AG10803 (cell line): Measurements from ENCODE around the gene SLC30A4.

ENCODE experiments used
- DNase-seq: peaks from one replicate; pipeline ENCODE4 v3.0.0; 2010; ENCODE audit warnings: low read depth
- H3K4me3 ChIP-seq: 2 replicates; pipeline ENCODE4 v1.5.1; 2011; ENCODE audit warnings: mild to moderate bottlenecking, low read length, control low read depth
- TF ChIP-seq, protein P1 (sequence below): conservative IDR thresholded peaks from 2 replicates; pipeline ENCODE4 v1.5.1; 2011; ENCODE audit warnings: mild to moderate bottlenecking, low read length, control low read depth, inconsistent platforms

The SLC30A4 gene

DNA sequence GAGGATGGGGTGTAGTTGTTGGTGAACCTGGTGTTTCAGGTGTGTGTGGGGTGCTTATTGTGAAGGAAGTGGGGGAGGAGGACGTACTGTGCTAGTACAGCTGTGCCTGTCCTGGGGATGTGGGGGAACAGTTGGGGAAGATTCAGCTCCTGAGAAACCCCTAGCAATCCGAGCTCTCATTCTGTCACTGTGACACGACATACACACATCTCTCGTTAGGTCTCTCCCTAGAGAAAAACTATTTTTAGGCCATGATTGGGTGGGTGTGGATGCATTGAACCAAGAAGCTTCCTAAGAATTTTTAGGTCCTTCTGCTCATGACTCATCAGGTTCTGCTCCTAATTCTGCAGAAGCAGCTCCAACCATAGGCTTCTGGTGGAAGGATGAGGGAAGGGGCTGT, 54.3 kb downstream of the SLC30A4 start:
- TF ChIP-seq, protein P1, sequence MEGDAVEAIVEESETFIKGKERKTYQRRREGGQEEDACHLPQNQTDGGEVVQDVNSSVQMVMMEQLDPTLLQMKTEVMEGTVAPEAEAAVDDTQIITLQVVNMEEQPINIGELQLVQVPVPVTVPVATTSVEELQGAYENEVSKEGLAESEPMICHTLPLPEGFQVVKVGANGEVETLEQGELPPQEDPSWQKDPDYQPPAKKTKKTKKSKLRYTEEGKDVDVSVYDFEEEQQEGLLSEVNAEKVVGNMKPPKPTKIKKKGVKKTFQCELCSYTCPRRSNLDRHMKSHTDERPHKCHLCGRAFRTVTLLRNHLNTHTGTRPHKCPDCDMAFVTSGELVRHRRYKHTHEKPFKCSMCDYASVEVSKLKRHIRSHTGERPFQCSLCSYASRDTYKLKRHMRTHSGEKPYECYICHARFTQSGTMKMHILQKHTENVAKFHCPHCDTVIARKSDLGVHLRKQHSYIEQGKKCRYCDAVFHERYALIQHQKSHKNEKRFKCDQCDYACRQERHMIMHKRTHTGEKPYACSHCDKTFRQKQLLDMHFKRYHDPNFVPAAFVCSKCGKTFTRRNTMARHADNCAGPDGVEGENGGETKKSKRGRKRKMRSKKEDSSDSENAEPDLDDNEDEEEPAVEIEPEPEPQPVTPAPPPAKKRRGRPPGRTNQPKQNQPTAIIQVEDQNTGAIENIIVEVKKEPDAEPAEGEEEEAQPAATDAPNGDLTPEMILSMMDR, result no peak
- DNase-seq, result no peak
- no peak overlapping the region for H3K4me3 ChIP-seq

DNA sequence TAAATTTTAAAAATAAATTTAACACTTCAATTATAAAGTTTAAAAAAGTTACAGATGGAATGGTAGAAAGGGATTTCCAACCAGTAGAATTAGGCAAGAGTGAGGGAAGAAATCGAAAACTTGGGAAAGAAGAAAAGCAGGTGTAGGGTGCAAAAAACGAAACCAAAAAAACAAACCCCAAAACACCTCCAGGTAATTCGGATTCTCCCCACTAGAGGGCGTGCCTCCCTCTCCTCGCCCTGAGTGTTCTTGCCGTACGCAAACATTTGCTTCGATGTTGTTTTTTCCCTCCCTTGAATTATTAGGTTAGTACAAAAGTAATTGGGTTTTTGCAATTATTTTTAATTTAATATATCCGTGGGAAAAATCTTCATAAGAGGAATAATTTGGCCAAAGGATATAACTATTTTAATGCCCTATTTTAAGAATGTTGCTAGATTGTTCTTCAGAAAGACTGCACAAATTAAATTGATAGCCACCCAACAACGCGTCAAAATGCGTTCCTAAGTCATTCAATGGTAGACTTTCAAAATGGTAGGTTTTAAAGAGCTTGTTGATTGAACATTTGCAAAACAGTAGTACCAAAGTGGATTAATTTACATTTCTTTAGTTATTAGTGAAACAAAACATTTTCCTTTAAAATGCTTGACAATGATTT, 63.7 kb downstream of the SLC30A4 start:
- peak overlapping the region; percentile 53 for H3K4me3 ChIP-seq
- DNase-seq, result peak; percentile 34

DNA sequence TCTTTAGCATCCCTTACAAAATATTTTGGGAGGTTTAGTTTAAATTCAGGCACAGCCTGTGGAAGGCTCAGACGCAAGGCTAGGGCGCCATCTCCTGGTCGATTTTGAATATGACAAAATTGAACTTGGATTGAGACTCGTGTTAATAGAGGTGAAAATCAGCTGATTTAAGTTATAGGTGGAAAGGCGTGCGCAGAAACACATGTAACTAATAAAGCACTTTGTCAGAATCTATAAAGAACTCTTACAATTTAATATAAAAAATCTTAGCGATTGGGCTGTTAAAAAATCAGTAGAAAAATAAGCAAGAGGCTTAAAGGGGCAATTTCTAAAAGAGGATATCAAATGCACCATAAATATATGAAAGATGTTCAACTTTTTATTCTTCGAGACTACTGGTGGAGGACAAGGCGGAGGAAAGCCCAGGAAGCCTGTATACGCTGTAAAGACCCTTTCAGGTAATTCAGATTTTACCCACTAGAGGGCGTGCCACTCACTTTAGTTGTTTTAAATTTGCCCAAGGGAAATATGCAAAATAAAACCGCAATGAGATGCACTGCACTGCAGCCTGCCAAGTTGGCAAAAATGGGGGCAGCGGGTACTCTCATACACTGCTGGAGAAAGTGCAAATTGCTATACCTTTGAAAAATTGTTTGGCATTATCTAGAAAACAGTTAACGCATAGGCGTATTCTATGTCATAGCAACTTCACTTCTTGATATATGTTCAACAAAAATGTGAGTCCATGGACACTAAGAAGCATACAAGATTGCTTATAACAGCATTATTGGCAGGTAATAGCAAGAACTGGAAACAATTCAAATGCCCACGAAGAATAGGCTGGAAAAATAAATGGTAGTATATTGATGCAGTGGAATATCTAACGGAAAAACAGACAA, 64.7 kb downstream of the SLC30A4 start:
- TF ChIP-seq, protein P1, result peak; percentile 78
- H3K4me3 ChIP-seq, result peak overlapping the region; percentile 53
- peak; percentile 73 for DNase-seq

More for the DNA sequence above, 63.7 kb downstream of the SLC30A4 start:
- TF ChIP-seq, protein P1, result peak; percentile 92

DNA sequence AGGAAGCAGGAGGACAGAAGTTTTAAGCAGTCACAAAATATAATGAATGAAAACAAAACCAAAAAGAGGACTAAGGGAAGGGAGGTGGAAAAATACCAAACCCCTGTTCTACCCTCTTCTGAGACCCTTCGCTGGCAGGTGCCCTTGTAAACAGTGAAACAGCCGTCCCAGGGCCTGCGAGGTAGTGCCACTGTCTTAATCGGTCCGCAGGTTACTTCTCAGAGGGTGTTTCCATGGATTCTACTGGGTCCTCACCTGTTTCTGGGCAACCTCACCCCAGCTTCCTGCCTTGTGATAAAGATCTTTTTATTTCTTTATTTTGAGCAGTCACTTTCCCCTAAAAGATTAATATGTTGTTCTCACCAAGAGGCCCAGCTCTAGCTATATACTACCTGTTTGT, 65.3 kb downstream of the SLC30A4 start:
- TF ChIP-seq, protein P1, result no peak
- no peak overlapping the region for H3K4me3 ChIP-seq
- DNase-seq, result no peak

DNA sequence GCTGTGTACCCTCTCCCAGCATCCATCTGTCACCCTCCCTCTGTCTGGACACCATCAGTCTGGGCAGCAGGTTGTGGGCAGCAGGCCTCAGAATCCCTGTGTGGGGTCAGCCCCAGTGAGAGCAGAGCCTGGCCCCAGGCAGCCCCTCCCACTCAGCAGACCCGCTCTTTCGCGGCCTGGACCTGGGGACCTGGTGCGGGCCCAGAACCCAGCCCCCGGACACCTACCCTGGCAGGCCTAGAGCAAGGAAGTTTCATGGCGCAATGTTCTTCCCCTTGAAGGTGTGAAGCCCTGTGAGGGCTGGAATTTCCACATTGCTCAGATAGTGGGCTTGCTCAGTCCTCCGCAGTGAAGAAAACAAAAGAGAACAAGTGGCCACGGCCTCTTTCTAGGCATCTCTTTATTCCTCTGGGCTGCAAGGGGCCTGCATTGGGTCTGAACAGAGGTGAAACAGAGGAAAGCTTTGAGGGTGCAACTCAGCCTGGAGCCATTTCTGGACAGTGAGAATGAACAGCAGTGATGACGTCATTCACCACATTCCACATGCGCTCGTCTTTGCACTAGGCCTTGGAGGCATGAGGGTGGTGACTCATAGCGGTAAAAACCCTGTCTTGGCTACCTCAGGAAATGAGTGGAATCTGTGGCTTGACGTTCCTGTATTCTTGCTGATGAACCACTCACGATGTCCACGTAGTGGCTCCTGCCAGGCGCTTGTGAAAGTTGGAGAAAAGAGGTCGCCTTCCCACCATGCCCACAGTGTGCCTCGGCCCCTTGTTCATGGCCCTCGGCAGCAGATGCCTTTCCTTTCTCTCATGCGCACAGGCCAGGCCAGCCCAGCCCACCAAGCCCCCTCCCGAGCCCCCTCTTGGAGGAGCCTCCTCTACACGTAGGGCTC, 66.1 kb downstream of the SLC30A4 start:
- DNase-seq, result peak; percentile 100
- TF ChIP-seq, protein P1, result no peak
- no peak overlapping the region for H3K4me3 ChIP-seq

DNA sequence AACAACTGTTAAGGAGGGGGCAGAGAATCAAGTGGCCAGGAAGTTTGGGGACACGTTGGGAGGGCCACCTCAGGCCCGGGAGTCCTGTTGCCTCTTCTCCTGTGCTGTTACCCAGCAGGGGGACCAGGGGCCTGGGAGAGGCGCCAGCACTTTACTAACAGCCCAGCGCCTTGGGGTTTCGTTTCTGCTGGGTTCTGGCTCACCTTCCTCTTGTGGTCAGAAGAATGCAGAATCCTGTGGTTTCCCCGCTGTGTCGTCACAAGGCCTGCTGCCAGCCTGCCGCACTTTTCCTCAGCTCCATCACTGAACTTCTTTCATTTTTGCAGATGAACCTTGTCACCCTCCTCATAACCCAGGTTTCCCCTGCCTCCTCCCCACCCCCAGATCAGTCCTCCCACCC, 67.7 kb downstream of the SLC30A4 start:
- H3K4me3 ChIP-seq, result no peak overlapping the region
- TF ChIP-seq, protein P1, result peak; percentile 24; the same call in 1 of the 2 replicates
- DNase-seq, result peak; percentile 93
